GM10248 (cell line): ENCODE measurements around the gene NUP58.

Experiments used
- CTCF ChIA-PET: fragments of 300-600 bp; sonication (Branson Sonifier 250); formaldehyde crosslinking; extraction: SDS; loops from one replicate; lab custom pipeline; 2021; ENCODE audit warnings: antibody characterized with exemption; lab: Yijun Ruan, JAX
- POLR2A ChIA-PET: fragments of 350-650 bp; sonication (Branson Sonifier 250); formaldehyde crosslinking; extraction: SDS; loops from one replicate; lab custom pipeline; 2020; ENCODE audit warnings: antibody characterized with exemption; lab: Yijun Ruan, JAX
- DNase-seq: peaks from one replicate; pipeline ENCODE4 v3.0.0; 2012; ENCODE audit errors: extremely low spot score
- TF ChIP-seq, protein P1 (sequence below): IDR thresholded peaks from 2 replicates; pipeline ENCODE4 v1.5.1; 2012; ENCODE audit warnings: mild to moderate bottlenecking, low read depth; ENCODE audit errors: extremely low read depth, missing control alignments, control extremely low read depth

NUP58 gene

GRCh38 chr13:25379011-25379410 lies 77.6 kb downstream of the NUP58 start:
- DNase-seq, result no peak
- CTCF ChIA-PET, result interaction anchor here (1.5 kb wide), 1 partner anchor 13 kb away, joined by 3 read pairs; no protein-coding TSS in a partner anchor
- TF ChIP-seq, protein P1, sequence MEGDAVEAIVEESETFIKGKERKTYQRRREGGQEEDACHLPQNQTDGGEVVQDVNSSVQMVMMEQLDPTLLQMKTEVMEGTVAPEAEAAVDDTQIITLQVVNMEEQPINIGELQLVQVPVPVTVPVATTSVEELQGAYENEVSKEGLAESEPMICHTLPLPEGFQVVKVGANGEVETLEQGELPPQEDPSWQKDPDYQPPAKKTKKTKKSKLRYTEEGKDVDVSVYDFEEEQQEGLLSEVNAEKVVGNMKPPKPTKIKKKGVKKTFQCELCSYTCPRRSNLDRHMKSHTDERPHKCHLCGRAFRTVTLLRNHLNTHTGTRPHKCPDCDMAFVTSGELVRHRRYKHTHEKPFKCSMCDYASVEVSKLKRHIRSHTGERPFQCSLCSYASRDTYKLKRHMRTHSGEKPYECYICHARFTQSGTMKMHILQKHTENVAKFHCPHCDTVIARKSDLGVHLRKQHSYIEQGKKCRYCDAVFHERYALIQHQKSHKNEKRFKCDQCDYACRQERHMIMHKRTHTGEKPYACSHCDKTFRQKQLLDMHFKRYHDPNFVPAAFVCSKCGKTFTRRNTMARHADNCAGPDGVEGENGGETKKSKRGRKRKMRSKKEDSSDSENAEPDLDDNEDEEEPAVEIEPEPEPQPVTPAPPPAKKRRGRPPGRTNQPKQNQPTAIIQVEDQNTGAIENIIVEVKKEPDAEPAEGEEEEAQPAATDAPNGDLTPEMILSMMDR, result no peak
- POLR2A ChIA-PET, result no interaction called here

DNA sequence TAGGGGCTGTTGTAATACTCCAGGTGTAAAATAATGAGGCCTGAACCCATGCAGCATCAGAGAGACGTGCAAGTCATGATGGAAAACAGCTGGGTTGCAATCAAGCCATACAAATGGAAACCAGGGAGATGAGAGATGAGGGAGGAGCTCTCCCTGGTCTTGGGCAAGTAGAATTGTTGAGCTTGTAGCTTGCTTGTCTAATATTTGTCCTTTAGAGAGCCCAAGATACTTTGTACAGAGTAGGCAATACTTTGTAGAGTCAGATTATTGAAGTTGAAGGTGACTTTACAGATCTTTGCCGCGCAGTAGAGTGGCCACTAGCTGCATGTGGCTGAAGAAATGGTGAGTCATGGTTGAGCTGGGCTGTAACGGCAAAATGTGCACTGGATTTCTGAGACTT lies 78.7 kb downstream of the NUP58 start:
- DNase-seq, result no peak
- ChIA-PET POLR2A (no interaction called here), CTCF (interaction anchor here (1.2 kb wide), 1 partner anchor 146 kb away, joined by 3 read pairs; no protein-coding TSS in a partner anchor)
- TF ChIP-seq, protein P1, result no peak

DNA sequence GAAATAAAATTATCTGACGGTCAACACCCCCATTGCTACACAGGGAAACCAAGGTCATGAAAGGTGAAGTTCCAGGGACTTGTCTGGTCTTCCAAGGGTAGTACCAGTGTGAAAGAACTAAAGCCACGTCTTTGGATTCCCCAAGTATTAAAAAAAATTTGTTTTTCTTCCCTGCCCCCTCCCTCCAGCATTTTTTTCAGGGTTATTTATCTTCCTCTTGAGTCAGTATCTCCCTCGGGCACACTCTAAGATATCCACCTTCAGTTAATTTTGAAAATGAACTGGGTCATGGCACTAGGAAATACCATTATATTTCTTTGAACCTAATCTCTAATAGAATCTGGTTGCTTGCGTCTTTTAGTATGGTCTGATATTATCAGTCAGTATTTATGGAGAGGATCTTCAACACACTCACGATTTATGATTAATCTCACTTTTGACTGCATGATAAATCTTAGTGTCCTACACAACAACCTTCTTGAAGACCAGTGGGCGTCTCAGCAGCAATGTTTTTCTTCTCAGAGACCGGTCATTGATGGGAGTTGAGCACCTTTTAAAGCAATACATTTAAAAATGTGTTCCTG lies 79.4 kb downstream of the NUP58 start:
- TF ChIP-seq, protein P1, result no peak
- ChIA-PET POLR2A (no interaction called here), CTCF (no interaction called here)
- DNase-seq, result no peak

GRCh38 chr13:25384758-25385410 lies 83.5 kb downstream of the NUP58 start:
- TF ChIP-seq, protein P1, result no peak
- DNase-seq, result no peak
- ChIA-PET CTCF (interaction anchor here (1.3 to 3.1 kb wide), 2 partner anchors 9 kb away, joined by 7 to 13 read pairs; no protein-coding TSS in a partner anchor), POLR2A (no interaction called here)

DNA sequence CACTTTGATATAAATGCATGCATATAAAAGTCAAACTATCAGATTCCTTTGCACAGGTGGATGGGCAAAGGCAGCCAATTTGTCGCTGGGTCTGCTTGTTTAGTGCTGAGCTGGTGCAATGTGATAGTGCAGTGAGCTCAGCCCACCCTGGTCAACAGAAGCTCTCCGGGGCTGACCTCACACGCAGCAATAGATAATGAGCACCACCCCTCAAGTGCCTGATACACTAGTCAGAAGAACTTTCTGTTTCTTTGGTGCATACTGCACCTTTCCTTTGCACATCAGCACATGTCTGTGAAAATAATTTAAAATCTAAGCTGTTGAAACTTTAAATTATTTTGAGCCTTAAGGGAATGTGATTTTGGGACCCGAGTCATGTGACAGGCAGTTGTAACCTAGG lies 90.5 kb downstream of the NUP58 start:
- CTCF ChIA-PET, result interaction anchor here (1.0 to 4.8 kb wide), 4 partner anchors 13 to 34 kb away, joined by 3 to 28 read pairs (median 3); no protein-coding TSS in a partner anchor
- TF ChIP-seq, protein P1, result no peak
- POLR2A ChIA-PET, result no interaction called here
- no peak for DNase-seq
